GM23248 (cell line): ENCODE measurements around the gene PHLDB2.

Source experiments
- EZH2 ChIP-seq: fragments of 200-600 bp; sonication (generic); IDR thresholded peaks from 2 replicates; pipeline ENCODE4 v1.6.1; 2018; ENCODE audit warnings: antibody characterized with exemption, mild to moderate bottlenecking; ENCODE audit not compliant: insufficient read depth, poor library complexity, severe bottlenecking
- EZH2phosphoT487 ChIP-seq: fragments of 200-600 bp; sonication (generic); IDR thresholded peaks from 2 replicates; pipeline ENCODE4 v1.6.1; 2018; ENCODE audit warnings: antibody characterized with exemption, moderate library complexity, mild to moderate bottlenecking, low read depth; ENCODE audit not compliant: insufficient read depth

- no peak for TF ChIP-seq EZH2
- no peak for TF ChIP-seq EZH2phosphoT487
These were observed 64.2 kb downstream of the PHLDB2 start for GRCh38 chr3:111923095-111923771.
